NCI-H510A treated with DMSO at 0.1 percent for 48 hours (cell line): ENCODE measurements around the gene SMIM17.
"Not testable (repeated sequence)": the region's sequence is repeated elsewhere in the genome, so short reads cannot be mapped to it uniquely, and the experiment has no call there.

Experiments
- DNase-seq: peaks from one replicate; lab custom pipeline; 2025; lab: John Stamatoyannopoulos, UW

Gene SMIM17

GRCh38 chr19:56660381-56661107, 17.6 kb downstream of the SMIM17 start:
- DNase-seq, result no peak

GRCh38 chr19:56661248-56661647, 18.3 kb downstream of the SMIM17 start:
- no peak for DNase-seq

- DNase-seq, result no peak
These were observed 21.1 kb downstream of the SMIM17 start for GRCh38 chr19:56663931-56664500.

- no peak for DNase-seq
These were observed 21.6 kb downstream of the SMIM17 start for GRCh38 chr19:56664511-56664910.

- DNase-seq, result no peak
These were observed 24.4 kb downstream of the SMIM17 start for GRCh38 chr19:56667311-56667870.

- DNase-seq, result no peak
These were observed 25.7 kb downstream of the SMIM17 start for GRCh38 chr19:56668676-56669075.

GRCh38 chr19:56670401-56670960, 27.5 kb downstream of the SMIM17 start:
- no peak for DNase-seq

GRCh38 chr19:56670961-56671612, 28.1 kb downstream of the SMIM17 start:
- DNase-seq, result no peak

GRCh38 chr19:56671613-56671994, 28.6 kb downstream of the SMIM17 start, which contains the start of gene ZNF835:
ZNF835 (minus strand) TSS chr19:56671757; CDS start chr19:56665198, 6,559 bp downstream.
- peak; percentile 0 for DNase-seq

GRCh38 chr19:56672610-56673009, 29.7 kb downstream of the SMIM17 start:
- DNase-seq, result not testable (repeated sequence)

GRCh38 chr19:56678205-56678604, 35.2 kb downstream of the SMIM17 start:
- no peak for DNase-seq

- no peak for DNase-seq
These were observed 38.7 kb downstream of the SMIM17 start for GRCh38 chr19:56681702-56682101.

- DNase-seq, result no peak
These were observed 40.2 kb downstream of the SMIM17 start for GRCh38 chr19:56683116-56683515.

- DNase-seq, result no peak
These were observed 44.1 kb downstream of the SMIM17 start for GRCh38 chr19:56687031-56687430.

GRCh38 chr19:56689198-56689597, 46.2 kb downstream of the SMIM17 start:
- DNase-seq, result no peak

GRCh38 chr19:56690670-56691069, 47.7 kb downstream of the SMIM17 start:
- DNase-seq, result no peak

GRCh38 chr19:56692206-56692895, 49.4 kb downstream of the SMIM17 start:
- no peak for DNase-seq

GRCh38 chr19:56699552-56699951, 56.6 kb downstream of the SMIM17 start:
- DNase-seq, result no peak

GRCh38 chr19:56701895-56702294, 58.9 kb downstream of the SMIM17 start:
- no peak for DNase-seq

- no peak for DNase-seq
These were observed 63.0 kb downstream of the SMIM17 start for GRCh38 chr19:56705939-56706338.
